NT2/D1 (cell line): ENCODE results near the gene DHRS12.
A peak's percentile ranks its signal among the peaks of the same experiment; 100 is the strongest.

Experiments used
- DNase-seq: peaks from one replicate; pipeline ENCODE4 v3.0.0-alpha.2; 2011; ENCODE audit warnings: low read depth, low spot score
- H3K27me3 ChIP-seq: 2 replicates; pipeline ENCODE4 v1.6.0; 2011; ENCODE audit warnings: mild to moderate bottlenecking; ENCODE audit not compliant: insufficient read length, insufficient read depth
- H3K36me3 ChIP-seq: 2 replicates; pipeline ENCODE4 v1.6.1; 2011; ENCODE audit warnings: mild to moderate bottlenecking, low read length, mixed read lengths; ENCODE audit not compliant: insufficient read depth, insufficient read length
- H3K4me1 ChIP-seq: 2 replicates; pipeline ENCODE4 v1.5.1; 2011; ENCODE audit not compliant: insufficient read depth, insufficient read length
- H3K4me3 ChIP-seq: 2 replicates; pipeline ENCODE4 v1.5.1; 2011; ENCODE audit warnings: low read depth; ENCODE audit not compliant: insufficient read length
- H3K9ac ChIP-seq: 2 replicates; pipeline ENCODE4 v1.6.0; 2011; ENCODE audit warnings: low read depth; ENCODE audit not compliant: insufficient read length
- H3K9me3 ChIP-seq: 2 replicates; pipeline ENCODE4 v1.5.1; 2011; ENCODE audit warnings: mild to moderate bottlenecking, low read length; ENCODE audit not compliant: insufficient read depth
- SUZ12 ChIP-seq: IDR thresholded peaks from 2 replicates; pipeline ENCODE4 v1.6.1; 2011; ENCODE audit not compliant: insufficient read length, insufficient read depth; ENCODE audit errors: extremely low read depth
- YY1 ChIP-seq: IDR thresholded peaks from 2 replicates; pipeline ENCODE4 v1.6.1; 2011; ENCODE audit not compliant: insufficient read length, insufficient read depth
- ZNF274 ChIP-seq: IDR thresholded peaks from 2 replicates; pipeline ENCODE4 v1.6.1; 2011; ENCODE audit warnings: mild to moderate bottlenecking, low read depth, low read length

Gene DHRS12

DNA sequence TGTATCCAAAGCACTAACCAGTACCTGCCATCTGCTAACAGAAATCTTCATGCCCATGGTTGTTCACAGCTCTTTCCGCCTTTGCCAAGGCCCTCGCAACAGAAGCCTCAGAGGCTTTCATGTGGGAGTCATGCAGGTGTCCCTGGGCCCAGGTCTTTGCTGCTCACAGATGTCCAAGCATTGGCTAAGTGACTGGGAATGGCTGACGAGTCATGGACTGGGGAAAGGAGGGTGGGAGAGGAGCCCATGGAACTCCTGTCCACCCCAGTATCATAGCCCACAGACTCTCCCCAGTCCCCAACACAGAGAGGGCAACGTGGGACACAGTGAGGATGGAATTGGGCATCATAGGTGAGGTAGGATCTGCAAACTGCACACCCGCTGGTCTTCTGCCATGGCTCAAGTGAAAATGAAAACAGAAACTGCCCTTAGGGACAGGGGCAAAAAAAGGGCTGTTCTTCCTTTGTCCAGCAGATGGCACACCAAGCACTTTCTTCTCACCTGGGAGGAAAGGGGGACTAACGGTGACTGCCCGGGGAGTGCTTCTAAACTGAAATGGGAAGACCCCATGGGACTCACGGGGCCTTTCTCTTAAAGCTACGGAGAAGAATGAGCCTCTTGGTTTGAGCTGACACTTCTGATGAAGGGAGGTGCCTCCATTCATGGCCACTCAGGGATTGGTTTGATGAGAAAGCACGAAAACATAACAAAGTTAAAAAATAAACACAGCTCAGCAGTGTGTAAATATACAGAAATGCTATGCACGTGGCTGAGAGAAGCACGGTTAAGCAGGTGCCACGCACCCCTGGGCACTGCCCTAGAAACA lies 11.1 kb upstream of the DHRS12 start:
- Histone ChIP-seq H3K27me3 (no peaks in the 10 kb centered on the region), H3K9ac (no peak overlapping the region), H3K9me3 (no peaks in the 10 kb centered on the region), H3K4me3 (no peak overlapping the region), H3K4me1 (no peaks in the 10 kb centered on the region), H3K36me3 (no peaks in the 10 kb centered on the region)
- DNase-seq = peak; percentile 52
- TF ChIP-seq ZNF274 (no peak), YY1 (no peak), SUZ12 (no peak)

DNA sequence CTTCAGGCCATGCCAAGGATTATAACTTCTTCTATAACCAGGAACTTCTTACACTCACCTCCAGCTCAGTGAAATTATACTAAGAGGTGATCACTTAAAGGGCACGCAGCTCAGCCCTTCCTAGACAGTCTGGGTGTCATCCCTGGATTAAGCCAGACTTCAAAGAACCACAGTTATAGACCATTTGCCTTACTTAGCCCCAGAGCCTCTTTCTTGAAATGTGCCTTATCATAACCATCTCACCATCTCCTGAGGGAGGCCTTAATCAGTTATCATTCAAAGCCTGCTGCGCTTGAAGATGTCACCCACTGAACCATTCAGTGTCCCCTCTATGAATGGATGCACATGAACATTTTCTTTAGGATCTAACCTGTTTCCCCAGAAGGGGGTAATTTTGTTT lies 10.1 kb upstream of the DHRS12 start:
- Histone ChIP-seq H3K36me3 (no peaks in the 10 kb centered on the region), H3K9ac (no peak overlapping the region), H3K9me3 (no peaks in the 10 kb centered on the region), H3K27me3 (no peaks in the 10 kb centered on the region), H3K4me1 (no peaks in the 10 kb centered on the region), H3K4me3 (no peak overlapping the region)
- DNase-seq = no peak
- TF ChIP-seq SUZ12 = no peak
- TF ChIP-seq ZNF274 = no peak

DNA sequence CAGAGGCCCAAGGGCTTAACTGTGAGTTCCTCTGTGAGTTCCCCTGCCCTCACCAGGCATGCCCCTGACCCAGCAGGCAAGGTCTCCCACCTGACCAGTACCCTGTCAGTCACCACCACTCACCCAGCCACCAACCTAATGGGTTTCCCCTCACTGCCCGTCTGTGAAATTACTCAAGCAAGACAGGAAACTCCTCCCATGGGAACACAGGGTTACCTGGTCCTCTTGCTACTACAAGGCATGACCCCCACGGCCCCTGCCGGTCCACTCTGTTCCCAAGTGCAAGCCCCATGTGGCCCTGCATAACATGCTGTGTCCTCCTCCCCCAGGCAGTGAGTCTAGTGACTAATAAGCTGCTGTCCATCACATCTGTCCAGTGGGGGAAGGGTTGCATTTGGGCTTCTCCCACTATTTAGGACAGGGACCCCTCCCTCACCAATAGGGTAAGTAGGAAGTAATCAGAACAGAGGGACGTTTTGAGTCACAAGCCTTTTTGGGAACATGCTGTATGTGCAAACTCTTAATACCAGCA lies 8.0 kb upstream of the DHRS12 start:
- no peaks in the 10 kb centered on the region for H3K4me1 ChIP-seq
- no peaks in the 10 kb centered on the region for H3K36me3 ChIP-seq
- DNase-seq = no peak
- TF ChIP-seq YY1 (no peak), SUZ12 (no peak), ZNF274 (no peak)
- H3K4me3 ChIP-seq = no peak overlapping the region
- no peaks in the 10 kb centered on the region for H3K9me3 ChIP-seq
- H3K9ac ChIP-seq = no peak overlapping the region
- H3K27me3 ChIP-seq = no peaks in the 10 kb centered on the region

GRCh38 chr13:51811046-51811445 lies 7.1 kb upstream of the DHRS12 start:
- TF ChIP-seq YY1 (no peak), SUZ12 (no peak), ZNF274 (no peak)
- Histone ChIP-seq H3K9ac (no peak overlapping the region), H3K27me3 (no peaks in the 10 kb centered on the region), H3K9me3 (no peaks in the 10 kb centered on the region), H3K36me3 (no peaks in the 10 kb centered on the region), H3K4me1 (no peaks in the 10 kb centered on the region), H3K4me3 (no peak overlapping the region)
- DNase-seq = no peak

DNA sequence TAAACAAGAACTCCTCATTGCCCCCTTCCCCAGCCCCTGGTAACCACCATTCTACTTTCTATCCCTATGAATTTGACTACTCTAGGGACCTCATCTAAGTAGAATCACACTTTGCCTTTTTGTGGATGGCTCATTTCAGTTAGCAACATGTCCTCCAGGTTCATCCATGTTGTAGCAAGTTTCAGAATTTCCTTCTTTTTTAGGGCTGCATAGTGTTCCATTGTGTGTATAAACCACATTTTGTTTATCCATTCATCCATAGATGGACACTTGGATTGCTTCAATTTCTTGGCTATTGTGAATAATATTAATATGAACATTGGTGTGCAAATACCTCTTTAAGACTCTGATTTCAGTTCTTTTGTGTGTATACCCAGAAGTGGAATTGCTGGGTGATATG lies 4.8 kb upstream of the DHRS12 start:
- Histone ChIP-seq H3K9ac (no peak overlapping the region), H3K27me3 (no peaks in the 10 kb centered on the region), H3K4me3 (no peak overlapping the region), H3K9me3 (no peaks in the 10 kb centered on the region), H3K36me3 (no peaks in the 10 kb centered on the region), H3K4me1 (no peaks in the 10 kb centered on the region)
- no peak for TF ChIP-seq SUZ12
- no peak for TF ChIP-seq YY1
- TF ChIP-seq ZNF274 = no peak
- no peak for DNase-seq

DNA sequence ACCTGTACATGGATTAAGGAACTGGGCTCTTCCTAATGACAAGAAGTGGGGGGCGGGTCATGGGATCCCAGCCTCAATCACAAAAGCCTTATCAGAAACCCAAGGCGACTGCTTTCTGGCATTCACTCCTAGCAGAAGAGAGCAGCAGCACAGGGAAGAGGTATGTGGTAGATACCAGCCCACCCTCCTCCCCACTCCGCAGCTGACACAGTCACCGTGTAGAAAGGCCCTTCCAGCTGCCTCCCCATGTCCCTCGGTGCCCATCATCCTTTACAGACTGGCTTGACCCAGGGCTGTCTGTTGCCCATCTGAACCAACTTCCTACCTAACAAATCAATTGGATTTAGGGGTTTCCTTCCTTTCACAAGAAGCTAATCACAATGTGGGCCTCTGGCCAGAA lies 3.1 kb upstream of the DHRS12 start:
- Histone ChIP-seq H3K27me3 (no peaks in the 10 kb centered on the region), H3K4me1 (no peaks in the 10 kb centered on the region), H3K9me3 (no peaks in the 10 kb centered on the region), H3K36me3 (no peaks in the 10 kb centered on the region), H3K4me3 (no peak overlapping the region), H3K9ac (no peak overlapping the region)
- no peak for DNase-seq
- TF ChIP-seq YY1 (no peak), ZNF274 (no peak), SUZ12 (no peak)

DNA sequence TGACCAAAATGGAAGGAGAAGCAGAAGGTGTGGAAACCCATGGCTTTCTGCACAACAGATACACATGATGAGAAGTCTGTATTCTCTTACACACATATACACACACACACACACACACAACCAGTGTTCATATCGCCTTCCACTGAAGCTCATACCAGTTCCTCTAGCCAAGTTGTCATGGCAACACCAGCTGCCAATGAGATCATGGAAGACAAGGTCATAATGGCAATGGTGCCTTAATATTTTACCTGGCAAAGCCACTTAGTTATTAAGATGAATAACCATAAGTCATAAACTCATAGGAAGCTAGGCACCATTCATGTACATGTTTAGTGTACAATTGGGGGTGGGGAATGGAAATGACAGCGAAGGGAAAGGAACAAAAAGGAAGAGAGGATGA lies 2.6 kb upstream of the DHRS12 start:
- DNase-seq = no peak
- no peaks in the 10 kb centered on the region for H3K36me3 ChIP-seq
- H3K4me3 ChIP-seq = no peak overlapping the region
- H3K4me1 ChIP-seq = no peaks in the 10 kb centered on the region
- no peaks in the 10 kb centered on the region for H3K9me3 ChIP-seq
- H3K9ac ChIP-seq = no peak overlapping the region
- no peak for TF ChIP-seq YY1
- TF ChIP-seq SUZ12 = no peak
- no peak for TF ChIP-seq ZNF274
- no peaks in the 10 kb centered on the region for H3K27me3 ChIP-seq

DNA sequence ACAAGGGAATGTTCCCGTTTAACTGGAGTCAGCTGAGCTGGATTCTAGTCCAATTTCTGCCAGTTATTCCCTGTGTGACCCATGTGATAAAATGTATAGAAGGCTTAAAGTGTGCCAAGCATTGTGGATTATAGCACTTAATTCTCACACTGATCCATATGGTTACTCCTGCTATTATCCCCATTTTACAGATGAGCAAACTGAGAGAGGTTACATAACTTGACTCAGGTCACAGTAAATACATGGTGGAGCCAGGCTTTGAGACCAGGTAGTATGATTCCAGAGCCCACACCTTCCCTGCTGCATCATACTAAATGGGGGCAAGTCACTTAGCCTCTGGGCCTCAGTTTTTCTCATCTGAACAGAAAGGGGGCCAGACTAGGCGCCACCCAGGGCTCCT lies 2.0 kb upstream of the DHRS12 start:
- no peak for DNase-seq
- no peaks in the 10 kb centered on the region for H3K9me3 ChIP-seq
- no peaks in the 10 kb centered on the region for H3K4me1 ChIP-seq
- no peak overlapping the region for H3K9ac ChIP-seq
- TF ChIP-seq SUZ12 = no peak
- TF ChIP-seq ZNF274 = no peak
- no peak for TF ChIP-seq YY1
- H3K27me3 ChIP-seq = no peaks in the 10 kb centered on the region
- no peaks in the 10 kb centered on the region for H3K36me3 ChIP-seq
- no peak overlapping the region for H3K4me3 ChIP-seq
